ENCODE measurements around the gene SDHB.

The SDHB gene

DNA sequence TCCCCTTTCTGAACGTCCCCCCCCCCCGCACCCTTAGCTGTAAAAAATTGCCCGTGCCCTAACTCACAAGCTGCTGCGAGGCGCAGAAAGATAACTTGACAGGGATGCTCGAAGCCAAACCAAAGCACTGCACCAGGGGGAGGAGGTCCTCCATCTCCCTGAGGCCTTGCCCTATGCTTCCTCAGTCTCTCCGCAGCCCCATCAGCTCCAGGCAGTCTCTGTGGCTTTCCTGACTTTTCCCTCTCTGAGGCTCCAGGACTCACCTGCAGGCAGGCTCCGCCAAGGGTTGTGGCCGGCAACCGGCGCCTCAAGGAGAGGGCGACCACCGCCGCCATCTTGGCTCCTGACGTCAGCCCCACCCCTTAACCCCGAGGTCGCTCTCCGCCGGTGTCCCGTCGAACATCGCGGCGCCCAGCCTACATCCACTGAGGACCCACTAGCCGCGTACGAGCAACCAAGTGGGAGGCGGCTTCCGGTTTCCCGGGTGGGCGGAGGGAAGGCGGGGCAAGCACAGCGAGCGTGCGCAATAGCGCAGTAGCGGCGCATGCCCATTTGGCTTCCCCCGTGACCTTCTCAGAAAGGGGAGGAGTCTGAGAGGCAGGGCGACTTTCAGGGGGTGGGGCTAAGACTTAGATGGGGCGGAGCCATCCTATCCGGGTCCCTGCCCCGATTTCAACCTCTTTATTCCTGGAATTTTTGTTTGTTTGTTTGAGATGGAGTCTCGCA is at the start of gene SDHB:
Gene SDHB (minus strand): TSS at position 348 of the 726 bp plus-strand sequence. CDS start 13 bp downstream, at position 335.
- H3K36me3 Mint-ChIP-seq (ENCODE audit: low read depth) = peaks cover 38% of the 10 kb centered on the region

DNA sequence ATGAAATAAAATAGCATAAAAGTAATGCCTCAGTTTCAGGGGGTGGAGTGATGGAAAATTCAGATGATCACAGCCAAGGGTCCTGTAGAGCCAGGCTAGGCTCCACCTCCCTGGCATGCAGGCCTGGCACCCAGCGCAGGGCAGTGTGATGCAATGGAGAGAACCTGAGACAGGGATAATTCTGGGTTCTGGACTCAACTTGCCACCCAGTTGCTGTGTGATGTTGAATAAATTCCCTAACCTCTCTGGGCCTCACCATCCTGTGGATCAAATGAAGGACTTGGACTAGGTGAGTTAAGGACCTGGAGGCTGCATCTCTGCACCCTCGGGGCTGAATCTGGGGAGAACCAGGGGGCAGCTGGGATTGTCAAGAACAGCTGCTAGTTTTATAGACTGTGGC is 48.4 kb upstream of the SDHB start:
- Mint-ChIP-seq H3K27me3 (peaks cover 8% of the 10 kb centered on the region), H3K27ac (no peak overlapping the region), H3K4me3 (no peak overlapping the region), H3K9me3 (no peaks in the 10 kb centered on the region), H3K4me1 (ENCODE audit: low read depth) (no peaks in the 10 kb centered on the region), H3K36me3 (ENCODE audit: low read depth) (no peaks in the 10 kb centered on the region)
- no peak for DNase-seq

More for the DNA sequence above, at the start of gene SDHB:
- H3K9me3 Mint-ChIP-seq = no peaks in the 10 kb centered on the region
- H3K27ac Mint-ChIP-seq = peak within 1 kb of the TSS; percentile 99
- peaks cover 25% of the 10 kb centered on the region for H3K4me1 Mint-ChIP-seq (ENCODE audit: low read depth)
- DNase-seq = peak; percentile 100
- peak within 1 kb of the TSS; percentile 100 for H3K4me3 Mint-ChIP-seq
- no peaks in the 10 kb centered on the region for H3K27me3 Mint-ChIP-seq

DNA sequence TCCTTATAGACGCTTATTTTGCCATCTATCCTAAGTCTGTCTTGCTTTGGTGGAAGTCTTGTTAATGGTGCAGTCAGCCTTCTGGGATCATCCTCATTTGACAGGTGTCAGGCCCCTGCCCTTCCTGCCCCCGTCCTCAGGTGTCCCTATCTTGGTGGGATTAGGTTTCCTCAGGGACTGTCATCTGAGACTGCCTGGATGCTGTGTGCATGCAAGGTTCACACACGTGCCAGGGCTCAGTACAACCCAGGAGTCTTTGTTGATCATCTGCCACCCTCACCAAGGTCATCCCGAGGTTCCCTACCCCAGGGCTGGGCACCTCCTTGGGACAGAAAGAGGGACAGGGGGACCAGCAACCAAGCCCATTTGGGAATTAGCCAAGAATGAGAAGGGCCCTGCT is 47.4 kb upstream of the SDHB start:
- no peak overlapping the region for H3K27ac Mint-ChIP-seq
- no peaks in the 10 kb centered on the region for H3K36me3 Mint-ChIP-seq (ENCODE audit: low read depth)
- no peak for DNase-seq

DNA sequence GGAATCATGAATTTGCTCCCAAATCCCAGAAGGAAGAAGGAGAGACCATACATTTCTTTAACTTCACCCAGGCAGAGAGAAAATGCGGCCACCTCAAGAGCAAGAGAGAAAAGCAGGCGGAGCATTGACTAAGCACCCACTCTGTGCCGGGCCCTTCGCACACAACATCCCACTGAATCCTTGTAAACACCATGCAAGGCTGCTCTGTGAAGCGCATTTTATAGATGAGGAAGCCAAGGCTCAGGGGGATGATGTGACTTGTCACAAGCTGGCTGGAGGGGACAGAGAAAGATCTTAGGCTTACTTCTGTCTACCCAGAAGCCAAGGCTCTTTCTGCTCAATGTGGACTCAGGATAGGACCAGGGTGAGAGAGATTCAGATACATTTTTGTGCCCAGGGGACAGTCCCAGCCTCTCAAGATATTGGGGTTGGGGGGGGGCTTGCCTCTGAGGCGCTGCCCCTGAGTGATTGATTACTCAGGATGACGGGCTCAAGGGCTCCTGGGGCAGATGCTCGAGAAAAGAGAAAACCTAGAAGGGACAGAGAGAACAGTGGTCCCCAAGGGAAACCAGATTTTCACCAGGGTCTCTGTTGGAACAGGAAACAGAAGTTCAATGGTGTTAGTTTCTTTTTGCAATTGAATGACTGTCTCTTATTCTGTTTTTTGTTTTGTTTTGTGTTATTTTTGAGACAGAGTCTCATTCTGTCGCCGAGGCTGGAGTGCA is 45.9 kb upstream of the SDHB start:
- Mint-ChIP-seq H3K9me3 (no peaks in the 10 kb centered on the region), H3K27me3 (no peaks in the 10 kb centered on the region), H3K36me3 (ENCODE audit: low read depth) (no peaks in the 10 kb centered on the region), H3K27ac (no peak overlapping the region), H3K4me1 (ENCODE audit: low read depth) (no peaks in the 10 kb centered on the region), H3K4me3 (no peak overlapping the region)
- no peak for DNase-seq

More for the DNA sequence above, 47.4 kb upstream of the SDHB start:
- Mint-ChIP-seq H3K27me3 (no peaks in the 10 kb centered on the region), H3K9me3 (no peaks in the 10 kb centered on the region), H3K4me3 (no peak overlapping the region), H3K4me1 (ENCODE audit: low read depth) (no peaks in the 10 kb centered on the region)

DNA sequence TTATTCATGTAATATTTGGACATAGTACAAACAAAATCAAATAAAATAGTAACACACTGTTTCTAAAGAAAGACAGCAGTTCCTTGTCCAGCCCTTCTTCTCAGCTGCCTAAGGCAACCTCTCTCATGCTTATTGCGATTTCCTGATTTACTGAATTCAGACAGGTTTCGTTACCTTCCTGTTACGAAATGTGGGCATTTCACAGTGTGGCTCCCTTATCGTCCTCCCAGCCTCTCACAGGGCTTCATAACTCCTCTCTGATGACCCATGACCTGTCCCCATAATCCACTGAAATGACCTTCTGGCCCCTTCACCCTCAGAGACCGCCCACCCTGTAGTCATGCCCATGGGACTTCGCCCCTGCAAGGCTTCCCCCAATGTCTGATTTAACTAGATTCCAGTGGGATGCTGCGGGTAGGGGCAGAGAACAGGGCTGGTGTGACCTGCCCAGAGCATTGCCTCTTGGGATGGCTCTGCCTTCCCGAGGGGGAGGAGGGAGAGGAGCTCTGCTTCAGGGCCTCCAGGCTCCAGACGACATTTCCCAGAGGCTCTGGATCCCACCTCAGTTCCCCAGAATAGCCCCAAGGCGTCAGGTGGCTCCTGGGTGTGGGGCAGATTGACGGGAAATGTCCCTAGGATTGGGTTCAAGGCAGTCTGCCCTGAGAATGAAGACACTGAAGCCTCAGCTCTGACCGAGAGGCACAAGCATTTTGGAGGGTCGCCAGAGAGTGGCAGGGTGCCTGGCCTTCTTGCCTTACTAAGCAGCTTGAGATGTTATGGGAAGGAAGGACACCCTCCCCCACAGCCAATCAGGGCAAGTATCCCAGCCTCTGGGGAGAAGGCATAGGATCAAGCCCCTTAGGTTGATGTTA is 44.9 kb upstream of the SDHB start:
- H3K36me3 Mint-ChIP-seq (ENCODE audit: low read depth) = no peaks in the 10 kb centered on the region
- no peak overlapping the region for H3K4me3 Mint-ChIP-seq
- H3K4me1 Mint-ChIP-seq (ENCODE audit: low read depth) = no peaks in the 10 kb centered on the region
- DNase-seq = no peak
- H3K27me3 Mint-ChIP-seq = no peaks in the 10 kb centered on the region
- no peaks in the 10 kb centered on the region for H3K9me3 Mint-ChIP-seq
- no peak overlapping the region for H3K27ac Mint-ChIP-seq

DNA sequence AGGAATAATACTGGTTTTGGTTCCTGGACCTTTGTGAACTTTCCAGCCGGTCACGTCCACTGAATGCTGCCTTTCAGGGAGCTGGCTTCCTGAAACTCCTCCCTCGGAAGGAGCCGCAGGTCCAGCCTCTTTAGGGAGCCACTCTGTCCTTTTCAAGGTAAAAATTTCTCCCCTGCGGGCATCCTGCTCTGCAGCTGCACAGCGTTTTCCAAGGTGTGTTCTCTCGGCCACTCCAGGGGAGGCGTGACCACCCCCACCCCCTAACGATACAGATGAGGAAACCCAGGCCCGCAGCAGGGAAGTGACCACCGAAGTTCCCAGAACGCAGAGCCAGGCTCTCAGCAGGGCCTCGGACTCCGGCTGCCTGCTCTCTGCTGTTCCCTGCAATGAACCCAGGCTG is 44.0 kb upstream of the SDHB start:
- no peaks in the 10 kb centered on the region for H3K36me3 Mint-ChIP-seq (ENCODE audit: low read depth)
- no peak overlapping the region for H3K27ac Mint-ChIP-seq
- DNase-seq = no peak
- no peak overlapping the region for H3K4me3 Mint-ChIP-seq
- no peaks in the 10 kb centered on the region for H3K9me3 Mint-ChIP-seq
- no peaks in the 10 kb centered on the region for H3K4me1 Mint-ChIP-seq (ENCODE audit: low read depth)
- no peaks in the 10 kb centered on the region for H3K27me3 Mint-ChIP-seq

DNA sequence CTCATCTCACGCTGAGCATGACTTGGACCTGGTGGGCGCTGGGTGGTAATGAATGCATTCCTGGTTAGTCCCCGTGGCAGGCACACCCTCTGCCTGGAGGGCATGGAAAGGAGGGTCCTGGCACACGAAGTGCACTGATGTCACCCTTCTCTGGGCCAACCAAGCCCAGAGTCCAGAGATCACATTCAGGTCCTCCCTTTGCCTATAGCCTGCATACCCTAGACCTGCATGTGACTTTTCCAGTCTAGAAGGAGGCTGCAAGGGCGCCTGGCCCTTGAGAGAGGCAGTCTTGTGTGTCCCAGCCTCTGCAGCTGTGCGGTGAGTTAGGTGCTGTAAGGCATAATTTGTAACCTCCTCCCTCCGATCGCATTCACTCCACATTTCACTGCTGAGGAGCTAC is 43.3 kb upstream of the SDHB start:
- H3K27me3 Mint-ChIP-seq = no peaks in the 10 kb centered on the region
- no peaks in the 10 kb centered on the region for H3K36me3 Mint-ChIP-seq (ENCODE audit: low read depth)
- DNase-seq = no peak
- H3K4me3 Mint-ChIP-seq = no peak overlapping the region
- no peaks in the 10 kb centered on the region for H3K9me3 Mint-ChIP-seq
- no peaks in the 10 kb centered on the region for H3K4me1 Mint-ChIP-seq (ENCODE audit: low read depth)
- H3K27ac Mint-ChIP-seq = no peak overlapping the region

DNA sequence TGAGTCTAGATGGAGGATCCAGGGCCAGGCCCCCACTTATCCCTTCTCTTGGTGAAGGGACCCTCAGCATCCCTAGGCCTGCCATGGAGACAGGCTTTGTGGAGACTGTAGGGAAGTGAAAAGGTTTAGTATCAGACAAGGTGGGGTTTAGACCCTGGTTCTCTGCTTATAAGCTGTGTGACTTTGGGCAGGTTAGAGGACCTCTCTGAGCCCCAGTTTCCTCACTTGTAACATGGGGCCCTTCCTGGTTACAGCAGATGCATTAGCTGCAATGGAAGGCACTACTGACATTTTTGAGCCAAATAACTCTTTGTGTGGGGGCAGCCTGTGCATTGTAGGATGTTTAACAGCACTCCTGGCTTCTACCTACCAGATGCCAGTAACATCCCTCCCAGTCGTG is 42.8 kb upstream of the SDHB start:
- Mint-ChIP-seq H3K9me3 (no peaks in the 10 kb centered on the region), H3K36me3 (ENCODE audit: low read depth) (no peaks in the 10 kb centered on the region), H3K4me3 (no peak overlapping the region), H3K27me3 (no peaks in the 10 kb centered on the region), H3K27ac (no peak overlapping the region), H3K4me1 (ENCODE audit: low read depth) (no peaks in the 10 kb centered on the region)
- no peak for DNase-seq

DNA sequence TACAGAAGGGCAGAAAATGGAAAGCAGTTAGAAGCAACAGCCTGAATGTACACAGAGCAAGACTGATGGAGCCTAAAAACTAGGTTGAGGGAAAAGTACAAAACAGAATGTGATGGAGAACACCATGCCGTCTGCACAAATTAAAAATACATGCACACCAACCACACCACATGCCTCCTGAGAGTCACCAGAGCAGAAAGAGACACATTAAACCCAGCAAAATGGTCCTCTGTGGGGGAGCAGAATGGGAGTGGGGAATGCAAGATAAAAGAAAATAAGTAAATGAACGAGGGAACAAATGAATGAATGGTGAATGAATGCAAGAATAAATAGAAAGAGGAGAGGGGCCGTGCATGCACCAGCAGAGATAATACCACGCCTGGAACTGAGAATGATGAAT is 41.3 kb upstream of the SDHB start:
- H3K27me3 Mint-ChIP-seq = no peaks in the 10 kb centered on the region
- H3K9me3 Mint-ChIP-seq = no peaks in the 10 kb centered on the region
- H3K27ac Mint-ChIP-seq = no peak overlapping the region
- no peak for DNase-seq
- H3K4me1 Mint-ChIP-seq (ENCODE audit: low read depth) = no peaks in the 10 kb centered on the region
- H3K36me3 Mint-ChIP-seq (ENCODE audit: low read depth) = no peaks in the 10 kb centered on the region
- H3K4me3 Mint-ChIP-seq = no peak overlapping the region

DNA sequence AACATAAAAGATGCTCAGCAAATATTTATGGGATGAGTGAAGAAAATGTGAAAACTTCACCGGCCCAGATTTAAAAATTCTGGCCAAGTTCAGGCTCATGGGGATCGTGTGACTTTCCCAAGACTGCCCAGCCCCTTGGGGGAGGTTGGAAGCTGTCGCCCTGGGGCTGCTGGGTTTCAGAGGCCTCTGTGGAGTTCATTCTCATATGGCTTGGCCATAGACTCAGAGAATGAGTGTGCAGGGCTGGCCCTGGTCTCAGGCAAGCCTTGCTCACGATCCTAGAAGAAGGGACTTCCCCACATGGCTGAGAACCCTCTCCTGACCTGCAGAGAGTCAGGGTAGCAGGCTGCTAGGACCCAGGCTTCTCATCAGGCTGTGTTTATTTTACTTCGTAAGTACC is 40.8 kb upstream of the SDHB start:
- DNase-seq = no peak
- Mint-ChIP-seq H3K27ac (no peak overlapping the region), H3K36me3 (ENCODE audit: low read depth) (no peaks in the 10 kb centered on the region), H3K9me3 (no peaks in the 10 kb centered on the region), H3K4me1 (ENCODE audit: low read depth) (no peaks in the 10 kb centered on the region), H3K4me3 (no peak overlapping the region), H3K27me3 (no peaks in the 10 kb centered on the region)

DNA sequence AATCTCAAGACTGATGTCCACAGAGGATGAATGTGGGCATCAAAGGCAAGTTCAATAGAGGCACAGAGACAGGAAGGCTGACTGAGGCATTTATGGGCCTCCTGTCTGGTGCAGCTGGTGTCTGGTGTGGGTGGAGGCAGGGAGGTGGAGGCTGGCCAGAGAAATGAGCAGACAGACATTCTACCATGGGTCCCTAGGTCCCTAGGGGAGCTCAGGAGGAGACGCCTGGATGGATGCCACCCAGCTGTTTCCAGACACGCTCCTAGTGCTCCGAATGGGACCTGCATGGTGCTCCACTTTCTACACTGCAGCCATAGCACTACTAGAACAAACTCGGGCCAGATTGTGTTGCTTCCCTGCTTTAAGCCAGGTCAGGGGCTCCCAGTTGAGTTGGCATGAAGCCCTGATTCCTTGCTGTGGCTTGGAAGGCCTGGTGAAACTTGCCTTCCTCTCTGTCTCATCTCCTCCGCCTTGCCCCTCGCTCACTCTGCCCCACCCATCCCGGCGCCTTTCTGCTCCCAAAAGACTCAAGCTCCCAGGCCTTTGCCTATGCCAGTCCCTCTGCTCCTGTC is 40.1 kb upstream of the SDHB start:
- Mint-ChIP-seq H3K9me3 (no peaks in the 10 kb centered on the region), H3K27ac (no peak overlapping the region), H3K4me3 (no peak overlapping the region), H3K36me3 (ENCODE audit: low read depth) (no peaks in the 10 kb centered on the region), H3K4me1 (ENCODE audit: low read depth) (no peaks in the 10 kb centered on the region), H3K27me3 (no peaks in the 10 kb centered on the region)
- no peak for DNase-seq

DNA sequence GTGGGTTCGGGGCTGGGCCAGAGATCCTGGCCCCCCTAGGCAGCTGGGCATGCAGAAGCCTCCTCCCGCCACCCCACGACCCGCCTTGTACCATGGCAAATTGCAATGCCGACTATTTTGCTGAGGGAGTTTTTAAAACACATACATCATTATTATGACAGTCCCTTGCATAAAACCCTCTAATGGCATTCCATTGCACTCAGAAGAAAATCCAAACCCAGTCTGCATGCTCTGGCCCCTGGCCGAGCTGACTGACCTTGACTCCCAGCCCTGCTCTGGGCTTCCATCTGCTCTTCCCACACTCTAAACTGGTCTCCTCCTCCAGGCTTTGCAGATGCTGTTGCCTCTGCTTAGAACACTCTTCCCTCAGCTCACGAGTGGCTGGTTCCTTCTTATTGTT is 37.4 kb upstream of the SDHB start:
- no peaks in the 10 kb centered on the region for H3K36me3 Mint-ChIP-seq (ENCODE audit: low read depth)
- peaks cover 3% of the 10 kb centered on the region for H3K27me3 Mint-ChIP-seq
- no peak for DNase-seq
- no peak overlapping the region for H3K4me3 Mint-ChIP-seq
- H3K4me1 Mint-ChIP-seq (ENCODE audit: low read depth) = no peaks in the 10 kb centered on the region
- no peaks in the 10 kb centered on the region for H3K9me3 Mint-ChIP-seq
- no peak overlapping the region for H3K27ac Mint-ChIP-seq

DNA sequence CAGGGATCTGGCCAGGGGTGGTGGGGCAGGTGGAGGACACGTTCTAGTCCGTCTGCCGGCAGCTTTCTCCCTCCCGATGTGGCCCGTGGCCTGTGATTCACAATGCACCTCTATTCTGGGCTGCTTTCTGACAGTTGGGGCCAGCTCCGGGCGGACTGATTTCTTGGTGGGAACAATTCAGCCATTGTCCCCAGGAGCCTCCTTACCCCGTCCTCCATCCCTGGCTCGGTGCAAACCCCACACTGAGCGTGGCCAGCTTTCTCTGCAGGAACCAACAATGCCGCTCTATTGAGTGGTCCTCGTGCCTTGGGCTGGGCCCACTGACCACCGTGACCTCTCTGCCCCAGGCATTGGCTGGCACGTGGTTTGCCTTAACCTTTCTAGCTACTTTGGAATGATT is 35.7 kb upstream of the SDHB start:
- Mint-ChIP-seq H3K4me3 (no peak overlapping the region), H3K36me3 (ENCODE audit: low read depth) (no peaks in the 10 kb centered on the region), H3K4me1 (ENCODE audit: low read depth) (no peaks in the 10 kb centered on the region), H3K27ac (no peak overlapping the region), H3K27me3 (peaks cover 7% of the 10 kb centered on the region), H3K9me3 (no peaks in the 10 kb centered on the region)
- no peak for DNase-seq

DNA sequence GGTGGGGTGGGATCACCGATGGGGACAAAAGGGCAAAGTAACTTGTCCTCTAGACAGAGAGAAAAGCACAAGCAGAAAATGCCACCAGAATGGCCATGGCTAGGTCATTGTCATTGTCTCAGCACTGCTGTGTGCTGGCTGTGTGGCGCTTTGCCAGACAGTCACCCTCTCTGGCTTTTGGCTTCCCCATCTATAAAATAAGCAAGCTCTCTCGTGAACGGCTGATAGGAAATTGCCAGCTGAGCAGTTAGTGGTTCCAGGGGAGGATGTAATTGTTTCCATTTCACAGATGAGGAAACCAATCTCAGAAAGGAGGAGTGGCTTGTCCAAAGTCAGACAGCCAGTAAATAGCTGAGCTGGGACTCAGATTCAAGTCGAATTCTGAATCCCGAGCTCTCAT is 32.9 kb upstream of the SDHB start:
- Mint-ChIP-seq H3K4me3 (no peak overlapping the region), H3K4me1 (ENCODE audit: low read depth) (no peaks in the 10 kb centered on the region), H3K27ac (no peak overlapping the region), H3K9me3 (no peaks in the 10 kb centered on the region), H3K27me3 (peaks cover 7% of the 10 kb centered on the region), H3K36me3 (ENCODE audit: low read depth) (no peaks in the 10 kb centered on the region)
- DNase-seq = no peak
